HG02610 (cell line): ENCODE measurements around the gene DOC2B.
"Not testable (repeated sequence)": the region's sequence is repeated elsewhere in the genome, so short reads cannot be mapped to it uniquely, and the experiment has no call there.

ENCODE experiments used
- ATAC-seq: cut with Tn5 transposase; IDR thresholded peaks from one replicate; pipeline ENCODE4 v1.9.1; 2021; ENCODE audit warnings: mild to moderate bottlenecking, moderate library complexity; ENCODE audit not compliant: unreplicated experiment

Gene DOC2B

DNA sequence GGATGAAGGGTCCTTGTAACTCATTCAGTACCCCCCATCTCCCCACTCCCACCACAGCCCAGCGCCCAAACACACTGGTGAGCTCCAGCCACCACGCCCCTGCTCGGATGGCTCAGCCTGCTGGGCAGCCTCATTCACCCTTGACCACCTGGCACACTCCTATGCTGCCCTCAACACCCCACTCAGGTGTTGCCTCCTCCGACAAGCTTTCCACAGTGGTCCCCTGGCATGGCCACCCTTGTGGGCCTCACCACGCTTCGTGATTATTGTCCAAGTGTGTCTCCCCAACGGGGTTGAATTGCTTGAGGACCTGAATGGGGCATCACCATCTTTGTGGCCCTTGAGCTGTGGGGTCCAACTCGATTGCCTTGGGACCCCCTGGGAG is 12.0 kb upstream of the DOC2B start:
- no peak for ATAC-seq

DNA sequence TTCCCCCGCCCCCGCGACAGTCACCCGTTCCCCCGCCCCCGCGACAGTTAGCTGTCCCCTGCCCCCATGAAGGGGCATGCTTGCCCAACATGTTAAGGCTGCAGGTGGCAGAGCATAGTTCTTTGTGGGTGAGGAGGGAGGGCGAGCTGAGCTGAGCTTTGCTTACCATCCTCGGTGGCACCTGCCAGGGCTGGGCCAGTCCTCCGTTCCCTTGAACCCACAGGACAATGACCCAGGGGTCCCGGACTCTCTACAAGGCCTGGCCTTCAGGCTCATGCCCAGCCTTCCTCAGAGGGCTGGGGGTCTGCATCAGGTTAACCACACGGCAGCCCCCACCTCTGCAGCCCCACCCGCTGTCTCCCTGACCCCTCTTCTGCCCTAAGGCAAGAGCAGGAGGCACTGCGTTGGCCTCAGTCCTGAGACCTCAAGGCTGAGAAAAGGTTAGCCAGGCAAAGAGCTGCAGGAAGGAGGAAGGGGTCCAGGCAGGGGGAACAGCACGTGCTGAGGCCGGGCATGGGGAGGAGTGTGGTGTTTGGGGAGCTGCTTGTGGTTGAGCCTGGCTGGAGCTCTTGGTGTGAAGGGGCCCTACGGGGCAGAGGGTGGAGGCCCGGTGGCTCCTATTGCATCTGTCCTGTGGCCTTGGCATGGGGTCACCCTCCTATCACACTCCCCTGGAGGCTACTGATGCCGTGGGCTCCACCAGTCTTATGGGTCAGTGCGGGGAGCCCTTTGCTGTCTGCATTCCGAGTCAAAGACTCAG is 11.4 kb upstream of the DOC2B start:
- no peak for ATAC-seq

DNA sequence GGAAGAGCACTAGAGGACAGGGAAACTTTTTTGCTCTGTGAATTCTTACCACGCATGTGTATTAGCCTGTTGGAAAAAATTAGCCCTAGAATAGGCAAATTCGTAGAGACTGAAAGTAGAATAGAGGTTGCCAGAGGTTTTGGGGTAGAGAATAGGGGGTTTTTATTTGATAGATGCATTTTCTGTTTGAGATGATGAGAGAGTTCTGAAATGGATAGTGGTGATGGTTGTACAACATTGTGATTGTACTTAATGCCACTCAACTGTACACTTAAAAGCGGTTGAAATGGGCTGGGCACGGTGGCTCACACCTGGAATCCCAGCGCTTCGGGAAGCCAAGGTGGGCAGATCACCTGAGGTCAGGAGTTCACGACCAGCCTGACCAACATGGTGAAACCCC is 8.0 kb upstream of the DOC2B start:
- ATAC-seq = no peak

DNA sequence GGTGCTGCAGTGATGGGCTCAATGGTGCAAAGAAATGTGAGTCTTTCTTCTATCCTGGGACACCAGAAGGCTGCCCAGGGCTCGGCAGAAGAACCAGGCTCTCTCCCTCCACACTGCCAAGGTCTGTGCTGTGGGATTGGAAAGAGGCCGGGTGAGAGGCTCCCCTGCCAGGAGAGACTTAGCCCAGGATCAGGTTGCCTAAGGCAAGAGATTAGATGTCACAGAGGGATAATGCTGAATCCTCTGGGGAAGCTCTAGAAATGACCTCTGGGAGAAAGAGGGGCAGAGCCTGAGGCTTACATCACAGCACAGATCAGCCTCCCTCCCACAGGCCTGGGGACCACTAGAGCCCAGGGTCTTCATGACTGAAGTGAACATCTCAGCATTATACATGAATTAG is 5.7 kb upstream of the DOC2B start:
- no peak for ATAC-seq

DNA sequence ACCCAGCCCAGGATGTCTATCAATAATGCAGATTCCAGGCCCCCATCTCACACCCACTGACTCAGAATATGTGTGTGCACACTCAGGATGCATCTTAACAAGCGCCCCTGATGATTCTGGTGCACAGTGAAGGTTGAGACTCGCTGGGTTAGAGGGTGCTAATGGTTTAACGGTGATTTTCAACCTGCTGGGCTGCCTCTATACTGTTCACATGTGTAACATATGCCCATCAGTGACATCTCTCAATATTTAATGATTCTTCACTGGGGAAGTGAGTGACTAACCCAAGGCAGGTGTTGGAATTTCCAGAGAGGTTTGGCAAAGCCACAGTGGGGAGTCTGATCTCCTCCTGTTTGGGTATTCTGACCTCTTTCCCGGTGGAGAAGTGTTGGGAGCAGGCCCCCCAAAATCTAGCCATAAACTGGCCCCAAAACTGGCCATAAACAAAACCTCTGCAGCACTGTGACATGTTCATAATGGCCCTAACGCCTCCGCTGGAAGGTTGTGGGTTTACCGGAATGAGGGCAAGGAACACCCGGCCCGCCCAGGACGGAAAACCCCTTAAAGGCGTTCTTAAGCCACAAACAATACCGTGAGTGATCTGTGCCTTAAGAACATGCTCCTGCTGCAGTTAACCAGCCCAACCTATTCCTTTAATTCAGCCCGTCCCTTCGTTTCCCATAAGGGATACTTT is 4.1 kb upstream of the DOC2B start:
- ATAC-seq = no peak

DNA sequence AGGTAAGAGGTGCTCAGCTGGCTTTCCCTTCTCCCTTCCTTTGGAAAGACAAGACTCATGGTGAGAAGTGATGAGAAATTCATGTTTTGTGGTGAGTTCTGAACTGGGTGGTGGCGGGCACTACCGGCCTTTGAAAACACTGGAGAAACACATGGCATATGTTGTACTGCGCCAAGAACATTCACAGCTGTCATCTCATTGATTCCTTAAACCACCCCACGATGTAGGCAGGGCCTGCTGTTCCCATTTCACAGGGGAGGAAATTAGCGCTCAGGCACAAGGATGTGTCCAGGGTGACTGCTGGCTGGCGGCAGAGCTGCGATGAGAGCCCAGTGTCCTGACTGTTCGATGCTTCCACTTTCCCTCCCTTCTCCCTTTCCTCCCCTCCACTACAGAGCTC is 1.6 kb upstream of the DOC2B start:
- no peak for ATAC-seq

DNA sequence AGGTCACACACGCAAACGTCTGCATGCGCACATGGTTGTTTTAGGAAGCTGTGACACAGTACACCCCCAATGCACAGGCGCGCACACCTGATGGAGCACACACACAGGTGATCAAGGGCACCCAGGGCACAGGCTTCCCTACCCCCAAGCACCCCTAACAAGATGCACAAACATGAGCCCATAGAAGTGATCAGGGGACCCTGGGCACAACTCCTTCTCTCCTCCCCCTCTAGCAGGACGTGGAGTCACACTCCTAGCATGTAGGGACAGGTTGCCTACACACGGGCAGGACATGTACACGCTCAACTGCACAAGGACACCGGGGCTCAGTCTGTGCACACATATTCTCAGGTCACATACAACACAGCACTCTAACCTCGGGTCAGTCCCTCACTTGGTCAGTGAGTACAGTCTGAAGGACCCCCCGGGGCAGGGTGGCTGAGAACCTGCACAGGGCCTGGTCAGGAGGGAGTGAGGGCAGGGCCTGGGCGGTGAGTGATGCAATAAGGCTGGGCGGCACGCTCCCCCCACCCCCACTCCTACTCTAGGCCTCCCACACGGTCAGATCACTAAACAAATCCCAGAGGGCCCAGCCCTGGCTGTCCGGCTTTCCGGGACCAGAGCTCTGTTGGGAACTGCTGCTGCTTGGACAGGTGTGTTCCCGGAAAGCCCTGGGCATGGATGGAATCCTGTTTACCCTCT is 751 bp upstream of the DOC2B start:
- ATAC-seq = no peak

DNA sequence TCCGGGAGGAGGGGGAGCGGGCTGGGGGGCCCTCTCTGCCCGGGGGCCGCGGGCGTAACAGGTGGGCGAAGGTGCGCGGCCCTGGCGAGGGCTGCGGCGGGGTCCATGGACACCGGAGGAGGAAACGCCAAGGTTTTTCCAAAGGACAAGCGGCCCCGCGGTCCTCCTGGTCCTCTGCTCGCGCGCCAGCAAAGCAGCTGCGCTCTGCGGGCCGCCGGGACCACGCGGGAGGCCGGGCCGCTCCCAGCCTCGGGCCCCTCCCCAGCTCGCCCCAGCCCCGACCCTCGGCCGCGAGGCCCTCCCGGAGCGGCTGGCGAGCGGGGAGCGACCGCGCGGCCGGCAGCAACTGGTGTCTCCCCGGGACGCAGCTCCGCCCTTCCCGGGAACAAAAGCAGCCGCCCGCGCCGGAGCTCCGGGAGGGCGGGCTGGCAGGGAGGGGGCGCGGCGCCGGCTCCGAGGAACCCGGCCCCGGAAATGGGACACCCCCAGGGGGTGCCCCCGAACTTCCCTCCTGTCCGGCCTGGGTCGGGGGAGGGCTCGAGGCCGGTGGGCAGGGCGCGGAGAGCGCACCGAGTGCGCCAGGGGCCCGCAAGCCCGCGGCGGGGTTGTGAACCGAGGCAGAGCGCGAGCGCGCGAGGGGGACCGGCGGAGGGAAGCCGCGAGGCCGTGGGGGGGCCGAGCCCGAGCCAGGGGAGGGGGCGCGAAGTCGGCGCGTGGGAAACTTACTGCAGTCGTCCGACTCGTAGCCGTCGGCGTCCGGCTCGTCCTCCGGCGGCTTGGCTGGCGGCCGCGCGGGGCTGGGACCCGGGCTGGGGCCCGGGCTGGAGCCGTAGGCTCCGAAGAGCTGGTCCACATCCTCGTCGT is 837 bp downstream of the DOC2B start:
- no peak for ATAC-seq

DNA sequence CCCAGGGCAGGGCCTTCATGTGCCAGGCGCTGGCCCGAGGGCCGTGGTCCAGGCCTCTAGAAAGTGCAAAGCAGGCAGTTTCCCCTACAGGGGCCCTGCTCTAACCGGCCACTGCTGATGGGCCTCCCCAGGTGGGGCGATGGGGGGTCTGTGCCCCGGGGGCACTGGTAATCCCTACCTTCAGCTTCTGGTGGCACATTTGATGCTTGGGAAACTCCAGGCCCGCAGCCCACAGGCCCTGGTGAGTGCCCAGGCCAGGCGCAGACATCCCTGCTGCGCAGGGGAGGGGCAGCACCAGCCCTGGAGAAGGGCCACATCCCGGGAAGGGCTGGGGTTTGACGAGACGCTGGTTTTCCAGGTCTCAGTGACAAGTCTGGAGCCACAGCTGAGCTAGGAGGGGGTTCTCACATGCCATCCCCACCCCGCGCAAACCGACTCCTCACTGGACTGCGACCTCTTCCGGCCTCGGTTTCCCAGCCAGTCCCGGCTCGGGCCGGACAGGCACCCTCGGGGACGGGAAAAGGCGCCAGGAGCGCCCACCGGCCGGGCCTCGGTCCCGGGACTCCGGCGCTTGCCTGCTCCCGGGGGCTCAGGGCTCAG is 1.6 kb downstream of the DOC2B start:
- no peak for ATAC-seq

DNA sequence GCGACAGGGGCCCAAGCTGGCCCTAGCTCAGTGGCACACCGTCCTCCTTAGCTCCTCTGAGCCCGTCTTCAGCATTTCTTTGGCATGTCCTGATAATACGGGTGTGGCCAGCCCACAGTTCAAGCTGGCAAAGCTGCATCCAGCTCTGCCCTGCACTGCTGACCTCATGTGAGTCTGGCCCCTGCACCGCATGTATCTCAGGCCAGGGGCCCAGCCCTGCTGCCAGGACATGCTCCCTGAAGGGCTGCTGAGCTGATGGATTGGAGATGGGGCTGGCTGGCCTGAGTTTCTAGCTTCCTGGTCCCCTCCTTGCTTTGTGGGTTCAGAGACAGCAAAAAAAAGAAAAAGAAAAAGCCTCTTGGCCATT is 2.4 kb downstream of the DOC2B start:
- ATAC-seq = no peak

DNA sequence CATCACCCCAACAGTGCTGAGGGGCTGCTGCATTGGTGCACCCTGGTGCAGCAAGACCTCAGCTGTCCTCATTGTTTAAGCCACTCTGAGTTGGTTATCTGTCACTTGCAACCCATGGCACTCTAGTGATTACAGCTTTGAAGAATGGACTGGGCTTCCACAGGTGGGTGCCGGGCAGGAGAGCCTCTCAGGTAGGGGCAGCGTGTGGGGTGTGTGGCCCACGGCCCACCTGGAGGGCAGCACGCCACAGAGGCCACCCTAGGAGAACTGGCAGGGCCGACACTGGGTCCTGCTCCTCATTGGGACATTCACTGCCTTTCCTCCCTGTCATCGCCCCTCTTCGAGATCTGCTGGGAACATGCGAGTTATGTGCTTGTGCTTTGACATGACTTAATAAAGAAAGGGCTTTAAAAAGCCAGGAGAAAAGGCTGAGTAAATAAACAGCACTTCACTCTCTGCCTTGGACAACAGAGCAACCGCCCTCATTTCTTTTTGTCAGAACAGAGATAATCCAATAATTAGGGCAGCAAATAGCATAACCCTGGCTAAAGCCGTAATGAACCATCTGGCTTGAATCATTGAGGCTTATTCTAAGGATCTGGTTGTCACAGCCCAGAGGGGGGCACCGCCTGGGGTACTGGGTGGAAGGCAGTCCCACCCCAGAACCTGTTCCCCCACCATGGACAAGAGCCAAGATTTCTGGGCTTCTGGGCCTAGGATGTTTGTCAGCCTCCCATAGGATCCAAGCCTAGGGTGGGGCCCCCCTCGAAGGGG is 3.0 kb downstream of the DOC2B start:
- no peak for ATAC-seq

DNA sequence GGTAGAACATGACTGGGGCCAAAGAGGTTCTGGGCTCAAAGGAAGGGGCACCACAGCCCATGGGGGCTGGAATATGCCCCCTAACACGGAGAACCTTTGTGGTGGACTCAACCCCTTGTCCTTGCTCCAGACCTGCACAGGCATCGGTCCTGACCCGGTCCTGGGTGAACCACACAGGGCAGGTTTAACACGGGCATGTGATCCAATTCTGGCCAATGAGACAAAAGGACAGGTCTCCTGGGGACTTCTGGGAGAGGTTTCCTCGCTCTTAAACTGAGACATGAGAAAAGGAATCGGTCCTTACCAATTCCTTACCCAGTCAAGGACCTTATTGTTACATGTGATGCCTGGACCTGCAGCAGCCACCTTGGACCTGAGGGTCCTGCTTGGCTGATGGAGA is 3.7 kb downstream of the DOC2B start:
- ATAC-seq = no peak

DNA sequence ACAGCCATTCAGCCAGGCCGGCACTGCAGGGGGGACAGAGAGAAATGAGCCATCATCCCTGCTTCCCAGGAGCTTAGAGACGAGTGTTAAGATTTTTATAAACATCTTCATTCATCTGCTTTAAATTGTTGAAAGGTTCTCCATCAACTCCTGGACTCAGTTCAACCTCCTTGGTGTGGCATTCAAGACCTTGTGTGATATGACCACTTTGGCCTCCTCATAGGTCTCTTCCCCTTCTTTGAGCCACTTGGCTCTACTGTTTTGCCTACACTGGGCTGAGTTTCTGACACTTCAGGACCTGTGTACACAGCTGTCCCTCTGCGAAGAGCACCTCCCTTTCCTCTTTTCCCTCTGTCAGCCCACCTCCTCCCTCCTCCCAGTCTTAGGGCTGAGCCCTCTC is 4.3 kb downstream of the DOC2B start:
- ATAC-seq = no peak

DNA sequence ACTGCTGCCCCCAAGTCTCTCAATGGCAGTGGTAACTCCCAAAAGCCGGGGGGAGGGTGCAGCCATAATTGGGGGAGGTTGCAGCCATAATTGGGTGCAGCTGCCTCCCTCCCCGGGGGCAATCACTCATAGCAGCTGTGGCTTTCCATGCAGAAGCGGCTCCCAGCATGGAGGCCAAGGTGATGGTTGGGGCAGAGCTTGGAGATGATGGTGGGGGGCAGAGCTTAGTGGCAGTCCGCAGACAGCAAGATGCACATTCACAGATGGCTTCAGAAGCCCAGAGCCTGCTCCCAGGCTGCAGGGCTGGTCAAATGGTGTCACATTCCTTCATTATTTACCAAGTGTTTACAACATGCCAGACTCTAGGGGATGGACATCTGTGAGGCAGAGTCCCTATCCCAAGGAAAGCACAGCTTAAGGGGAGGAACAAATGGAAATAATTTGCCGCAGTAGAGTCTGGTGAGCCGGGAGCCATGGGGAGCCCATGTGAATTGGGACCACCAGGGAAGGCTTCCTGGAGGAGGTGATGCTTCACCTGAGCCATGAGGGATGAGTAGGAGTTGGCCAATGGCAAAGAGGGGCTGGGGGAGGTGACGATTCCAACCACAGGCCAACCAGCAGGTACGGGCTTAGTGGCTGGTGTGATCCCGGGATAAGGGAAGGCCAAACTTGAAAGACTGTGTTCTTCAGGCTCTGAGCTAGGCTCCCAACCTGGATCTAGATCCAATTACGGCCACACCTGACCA is 8.1 kb downstream of the DOC2B start:
- ATAC-seq = no peak

DNA sequence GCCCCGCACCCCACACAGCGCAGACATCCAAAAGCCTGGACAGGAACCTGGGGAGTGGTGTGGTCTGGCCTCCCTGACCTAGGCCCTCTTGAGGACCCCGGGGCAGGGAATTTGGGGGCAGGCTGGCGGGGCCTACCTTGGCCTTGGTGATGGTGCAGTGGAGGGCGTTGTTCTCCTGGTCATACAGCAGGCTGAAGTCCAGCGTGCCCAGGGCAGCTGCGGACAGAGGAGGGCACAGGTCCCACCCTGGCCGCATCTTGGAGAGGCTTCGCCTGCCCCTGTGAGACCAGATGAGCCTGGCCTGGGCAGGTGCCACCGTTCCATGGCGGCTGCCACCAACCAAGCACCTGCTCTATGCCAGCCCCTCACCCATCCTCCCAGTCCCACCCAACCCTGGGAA is 9.0 kb downstream of the DOC2B start:
- ATAC-seq = no peak

DNA sequence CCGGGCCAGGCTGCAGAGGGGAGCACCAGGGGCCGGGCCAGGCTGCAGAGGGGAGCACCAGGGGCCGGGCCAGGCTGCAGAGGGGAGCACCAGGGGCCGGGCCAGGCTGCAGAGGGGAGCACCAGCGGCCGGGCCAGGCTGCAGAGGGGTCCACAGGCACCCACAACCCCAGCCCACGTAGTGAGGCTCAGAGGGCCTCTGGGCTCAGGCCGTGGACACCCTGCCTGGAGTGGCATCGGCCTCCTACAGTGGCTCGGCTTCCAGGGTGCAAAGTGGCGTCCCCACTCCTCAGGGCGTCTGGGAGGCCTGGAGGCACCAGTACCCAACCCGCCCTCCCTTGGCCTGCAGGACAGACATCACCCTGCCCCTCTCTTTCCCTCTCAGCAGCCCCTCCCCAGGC is 9.6 kb downstream of the DOC2B start:
- ATAC-seq = no peak

DNA sequence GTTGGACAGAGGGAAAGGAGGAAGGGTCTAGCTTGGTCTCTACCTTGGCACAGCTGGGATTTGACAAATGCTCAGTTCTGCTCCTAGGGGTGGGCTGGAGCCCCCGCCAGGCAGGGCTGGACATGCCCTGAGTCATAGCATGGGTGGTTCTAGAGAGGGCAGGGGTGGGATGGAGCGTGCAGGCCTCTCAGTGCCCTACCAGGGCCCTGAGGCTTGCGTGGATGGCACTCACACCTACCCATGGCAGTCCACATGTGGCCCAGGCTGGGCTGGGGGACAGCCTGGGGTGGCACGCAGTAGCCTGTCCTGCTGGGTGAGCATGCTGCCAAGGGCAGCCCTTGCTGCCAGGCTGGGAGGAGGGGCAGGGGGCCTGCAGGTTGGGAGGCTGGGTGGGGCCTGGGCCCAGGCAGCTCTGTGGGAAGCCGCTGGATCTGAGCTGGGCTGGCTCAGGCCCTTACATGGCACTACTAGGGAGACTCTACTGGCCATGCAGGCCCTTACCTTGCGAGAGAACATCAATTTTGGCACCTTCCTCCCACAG is 11.2 kb downstream of the DOC2B start:
- no peak for ATAC-seq

DNA sequence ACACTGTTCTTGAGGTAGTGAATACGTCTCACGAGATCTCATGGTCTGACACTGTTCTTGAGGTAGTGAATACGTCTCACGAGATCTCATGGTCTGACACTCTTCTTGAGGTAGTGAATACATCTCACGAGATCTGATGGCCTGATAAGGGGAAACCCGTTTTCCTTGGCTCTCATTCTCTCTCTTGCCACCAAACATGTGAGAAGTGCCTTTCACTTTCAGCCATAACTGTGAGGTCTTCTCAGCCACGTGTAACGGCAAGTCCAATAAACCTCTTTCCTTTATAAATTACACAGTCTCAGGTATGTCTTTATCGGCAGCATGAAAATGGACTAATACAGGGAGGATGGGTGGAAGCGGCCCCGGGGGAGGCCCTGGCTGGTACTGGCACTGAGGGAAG is 12.8 kb downstream of the DOC2B start:
- not testable (repeated sequence) for ATAC-seq

DNA sequence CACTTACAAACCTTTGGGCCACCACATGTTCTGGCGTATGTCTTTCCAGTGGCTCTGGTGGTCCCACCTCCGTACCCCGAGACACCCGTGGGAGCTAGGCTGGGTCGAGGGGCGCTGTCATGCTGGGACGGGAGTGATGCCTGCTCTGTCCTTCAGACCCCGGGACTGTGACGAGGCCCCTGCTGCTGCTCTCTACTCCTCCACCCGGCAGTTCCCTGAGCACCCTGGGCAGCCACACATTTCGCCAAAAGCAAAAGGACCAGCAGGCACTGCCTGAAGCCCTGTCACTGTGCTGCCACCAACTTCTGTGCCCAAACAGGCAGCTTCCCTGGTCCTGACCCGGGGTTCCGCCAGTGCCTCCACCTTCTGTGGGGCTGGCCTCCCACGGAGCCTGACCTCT is 15.5 kb downstream of the DOC2B start:
- ATAC-seq = no peak
